Activated naive CD4-positive, alpha-beta T cell treated with Interleukin-2 at 50 U/mL for 16 hours (primary cell): ENCODE data around the gene KREMEN1.
"Not testable (repeated sequence)": the region's sequence is repeated elsewhere in the genome, so short reads cannot be mapped to it uniquely, and the experiment has no call there.

Experiments
- DNase-seq: peaks from one replicate; pipeline ENCODE4 v3.0.0-alpha.2; 2020

Gene KREMEN1

GRCh38 chr22:29109822-29110221 lies 37.0 kb downstream of the KREMEN1 start:
- no peak for DNase-seq

GRCh38 chr22:29110946-29111345 lies 38.1 kb downstream of the KREMEN1 start:
- DNase-seq = no peak

- DNase-seq = no peak
Observed at GRCh38 chr22:29112121-29112520, 39.3 kb downstream of the KREMEN1 start.

- no peak for DNase-seq
Observed at GRCh38 chr22:29112681-29113080, 39.8 kb downstream of the KREMEN1 start.

GRCh38 chr22:29113319-29113718 lies 40.5 kb downstream of the KREMEN1 start:
- no peak for DNase-seq

- DNase-seq = no peak
Observed at GRCh38 chr22:29114392-29114791, 41.6 kb downstream of the KREMEN1 start.

GRCh38 chr22:29115682-29116288 lies 43.0 kb downstream of the KREMEN1 start:
- DNase-seq = no peak

- no peak for DNase-seq
Observed at GRCh38 chr22:29116397-29117123, 43.7 kb downstream of the KREMEN1 start.

GRCh38 chr22:29117799-29118477 lies 45.1 kb downstream of the KREMEN1 start:
- no peak for DNase-seq

- DNase-seq = not testable (repeated sequence)
Observed at GRCh38 chr22:29120098-29120912, 47.5 kb downstream of the KREMEN1 start.

- DNase-seq = no peak
Observed at GRCh38 chr22:29121124-29121523, 48.3 kb downstream of the KREMEN1 start.

- no peak for DNase-seq
Observed at GRCh38 chr22:29122041-29122440, 49.2 kb downstream of the KREMEN1 start.

- no peak for DNase-seq
Observed at GRCh38 chr22:29124777-29125442, 52.1 kb downstream of the KREMEN1 start.

- no peak for DNase-seq
Observed at GRCh38 chr22:29125443-29125778, 52.6 kb downstream of the KREMEN1 start.

- DNase-seq = no peak
Observed at GRCh38 chr22:29125844-29126243, 53.0 kb downstream of the KREMEN1 start.

- DNase-seq = no peak
Observed at GRCh38 chr22:29126670-29127395, 54.0 kb downstream of the KREMEN1 start.

GRCh38 chr22:29128891-29129807 lies 56.3 kb downstream of the KREMEN1 start:
- DNase-seq = no peak

GRCh38 chr22:29129808-29130140 lies 56.9 kb downstream of the KREMEN1 start:
- no peak for DNase-seq

- no peak for DNase-seq
Observed at GRCh38 chr22:29130476-29130875, 57.6 kb downstream of the KREMEN1 start.

GRCh38 chr22:29133603-29134133 lies 60.8 kb downstream of the KREMEN1 start:
- DNase-seq = no peak

GRCh38 chr22:29134448-29134847 lies 61.6 kb downstream of the KREMEN1 start:
- DNase-seq = no peak
